NCI-H524 treated with DMSO at 0.1 percent for 48 hours (cell line): ENCODE measurements around the gene KDM3A.

Experiments
- DNase-seq: peaks from one replicate; lab custom pipeline; 2025; lab: John Stamatoyannopoulos, UW

The KDM3A gene

GRCh38 chr2:86435531-86435930 is 5.6 kb upstream of the KDM3A start:
- no peak for DNase-seq

GRCh38 chr2:86436328-86436727 is 4.8 kb upstream of the KDM3A start:
- no peak for DNase-seq

GRCh38 chr2:86439879-86440630 is 1.1 kb upstream of the KDM3A start:
- no peak for DNase-seq

GRCh38 chr2:86441392-86441881 is 266 bp downstream of the KDM3A start:
- DNase-seq = no peak

- no peak for DNase-seq
Observed at GRCh38 chr2:86441882-86442641, 891 bp downstream of the KDM3A start.

GRCh38 chr2:86442642-86443005 is 1.5 kb downstream of the KDM3A start:
- DNase-seq = peak; percentile 20

- no peak for DNase-seq
Observed at GRCh38 chr2:86443631-86444350, 2.6 kb downstream of the KDM3A start.

- no peak for DNase-seq
Observed at GRCh38 chr2:86445436-86445835, 4.3 kb downstream of the KDM3A start.

- no peak for DNase-seq
Observed at GRCh38 chr2:86446060-86446459, 4.9 kb downstream of the KDM3A start.

- DNase-seq = no peak
Observed at GRCh38 chr2:86453836-86454235, 12.7 kb downstream of the KDM3A start.

- no peak for DNase-seq
Observed at GRCh38 chr2:86454238-86454637, 13.1 kb downstream of the KDM3A start.

GRCh38 chr2:86455181-86455580 is 14.0 kb downstream of the KDM3A start:
- DNase-seq = no peak

- DNase-seq = no peak
Observed at GRCh38 chr2:86461042-86461743, 20.0 kb downstream of the KDM3A start.

- DNase-seq = no peak
Observed at GRCh38 chr2:86464652-86465051, 23.5 kb downstream of the KDM3A start.

- no peak for DNase-seq
Observed at GRCh38 chr2:86466306-86466705, 25.1 kb downstream of the KDM3A start.

GRCh38 chr2:86468162-86469033 is 27.2 kb downstream of the KDM3A start:
- DNase-seq = no peak

GRCh38 chr2:86470890-86471289 is 29.7 kb downstream of the KDM3A start:
- DNase-seq = no peak

GRCh38 chr2:86471637-86472036 is 30.5 kb downstream of the KDM3A start:
- no peak for DNase-seq

- DNase-seq = no peak
Observed at GRCh38 chr2:86476092-86476491, 34.9 kb downstream of the KDM3A start.

- DNase-seq = no peak
Observed at GRCh38 chr2:86476918-86477317, 35.7 kb downstream of the KDM3A start.

- DNase-seq = no peak
Observed at GRCh38 chr2:86477349-86477748, 36.2 kb downstream of the KDM3A start.
